Uterus (tissue), 4 donors: ENCODE results near the gene GRIN2A. TPM values are rescaled to one million over a fixed set of nuclear protein-coding genes. Genes with fewer than 3 reads are reported as not detected.

Experiments used
- DNase-seq, 2 donors: peaks; one replicate each; pipeline ENCODE4 v3.0.0-alpha.2; 2019 to 2020
- H3K27ac ChIP-seq, 2 donors: fragments of 200-600 bp; sonication (generic); 1 replicate in 1 of 2; 2 replicates in 1 of 2; pipeline ENCODE4 v1.5.1; 2016 to 2018
- H3K27me3 ChIP-seq, 2 donors: fragments of 200-600 bp; sonication (generic); one replicate each; pipeline ENCODE4 v1.5.1; 2018 to 2019; ENCODE audit warnings: control low read depth in 1 of 2
- H3K36me3 ChIP-seq, 2 donors: fragments of 200-600 bp; sonication (generic); one replicate each; pipeline ENCODE4 v1.5.1; 2019; ENCODE audit warnings: control low read depth in 1 of 2
- H3K4me1 ChIP-seq, 2 donors: fragments of 200-600 bp; sonication (generic); one replicate each; pipeline ENCODE4 v1.5.1; 2018 to 2019; ENCODE audit warnings: control low read depth in 1 of 2
- H3K4me3 ChIP-seq, 2 donors: fragments of 200-600 bp; sonication (generic); 1 replicate in 1 of 2; 2 replicates in 1 of 2; pipeline ENCODE4 v1.5.1; 2018 to 2019; ENCODE audit warnings: mild to moderate bottlenecking in 1 of 2
- H3K9me3 ChIP-seq, 2 donors: fragments of 200-600 bp; sonication (generic); one replicate each; pipeline ENCODE4 v1.5.1; 2019; ENCODE audit warnings: control low read depth in 1 of 2
- CTCF ChIP-seq, 4 experiments: fragments of 200-600 bp in 2 of 4; fragments of 450-650 bp in 2 of 4; sonication (generic) in 2 of 4; IDR thresholded peaks; one replicate each; pipeline ENCODE4 v1.5.1; 2016 to 2019; ENCODE audit warnings: antibody characterized with exemption in 4 of 4, mild to moderate bottlenecking in 2 of 4, moderate library complexity in 1 of 4
- POLR2A ChIP-seq, 2 donors: fragments of 450-650 bp; IDR thresholded peaks; one replicate each; pipeline ENCODE4 v1.6.1; 2016; ENCODE audit warnings: antibody characterized with exemption in 2 of 2, mild to moderate bottlenecking in 1 of 2, moderate library complexity in 1 of 2
- intact Hi-C: fragments of 100-400 bp; cut with DNase I; formaldehyde crosslinking; loops from one replicate; pipeline ENCODE4 v1.15.1; 2023; ENCODE audit warnings: low total_unique reads
- total RNA-seq, 4 donors: library from RNA; depleted of rRNA in 3 of 4; stranded (reverse); fragments of >200 nt in 3 of 4; gene quantifications; one replicate each; pipeline versions ENCODE4 v1.1.0 to v1.2.4, GENCODE V29; 2014 to 2023
- donor health status: DM: yes; HTN: yes; CAD: no.

GRIN2A gene
- total RNA-seq, 4 donors from 2014 or later: under 0.01 to 2.4 (median 0.56) TPM

GRCh38 chr16:10178526-10178925 lies 3.7 kb downstream of the GRIN2A start:
- no peaks in the 10 kb centered on the region for H3K36me3 ChIP-seq
- TF ChIP-seq CTCF (IDR thresholded peaks at IDR 0.05) (no peak), POLR2A (IDR thresholded peaks at IDR 0.05) (no peak)
- no peak for DNase-seq
- no peak overlapping the region for H3K27ac ChIP-seq
- H3K27me3 ChIP-seq: peaks cover 0 to 3% of the 10 kb centered on the region in 2 donors
- intact Hi-C loops: no loop called here
- H3K4me1 ChIP-seq: peaks cover 0 to 13% of the 10 kb centered on the region in 2 donors
- H3K4me3 ChIP-seq: no peak overlapping the region
- H3K9me3 ChIP-seq: no peaks in the 10 kb centered on the region

- Histone ChIP-seq H3K27me3 (peaks cover 0 to 3% of the 10 kb centered on the region in 2 donors), H3K4me1 (peaks cover 0 to 13% of the 10 kb centered on the region in 2 donors), H3K4me3 (no peak overlapping the region), H3K27ac (no peak overlapping the region), H3K36me3 (no peaks in the 10 kb centered on the region), H3K9me3 (no peaks in the 10 kb centered on the region)
- no peak for DNase-seq
- TF ChIP-seq CTCF (IDR thresholded peaks at IDR 0.05): no peak
- intact Hi-C loops: no loop called here
Measured at GRCh38 chr16:10178080-10178479, 4.1 kb downstream of the GRIN2A start.

DNA sequence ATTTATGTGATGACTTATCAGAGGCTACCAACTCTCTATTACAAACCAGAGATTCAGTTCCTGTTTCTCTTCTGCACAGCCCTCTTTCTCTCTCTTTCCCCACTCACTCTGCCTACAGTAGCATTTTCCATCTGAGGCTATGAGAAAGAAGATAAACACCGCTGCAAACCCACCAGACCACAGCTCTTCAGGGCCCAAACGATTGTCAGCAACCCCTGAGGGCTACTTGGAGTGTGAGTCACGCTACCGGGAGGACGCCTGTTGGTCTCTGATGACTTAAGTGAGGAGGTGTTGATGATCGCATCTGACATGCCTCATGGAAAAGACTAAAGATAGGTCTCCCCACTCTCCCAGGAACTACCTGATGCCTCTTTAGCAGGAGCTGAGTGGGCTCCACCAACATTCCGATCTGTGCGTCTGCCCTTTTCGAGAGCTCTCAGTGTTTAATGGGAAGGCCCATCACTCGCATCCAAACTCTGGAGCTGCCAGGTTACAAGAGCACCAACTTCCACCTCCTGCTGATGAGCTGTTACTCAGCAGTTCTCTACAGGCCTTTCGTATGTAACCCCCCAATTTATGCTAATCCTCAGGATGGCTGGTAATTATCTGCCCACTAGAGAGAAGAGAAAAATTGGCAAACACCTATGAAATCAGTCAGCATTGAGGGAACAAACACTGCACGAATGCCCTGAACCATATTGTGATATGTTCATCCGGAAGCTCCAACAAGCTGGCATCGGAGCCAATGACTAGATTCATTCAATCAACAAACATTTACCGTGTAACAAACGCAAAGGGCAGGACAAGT lies 9.2 kb downstream of the GRIN2A start:
- DNase-seq: no peak
- H3K4me1 ChIP-seq: no peaks in the 10 kb centered on the region
- TF ChIP-seq POLR2A (IDR thresholded peaks at IDR 0.05): no peak
- no peak overlapping the region for H3K4me3 ChIP-seq
- H3K36me3 ChIP-seq: no peaks in the 10 kb centered on the region
- no peak overlapping the region for H3K27ac ChIP-seq
- no peaks in the 10 kb centered on the region for H3K9me3 ChIP-seq
- intact Hi-C loops: no loop called here
- H3K27me3 ChIP-seq: no peaks in the 10 kb centered on the region

GRCh38 chr16:10171221-10171620 lies 11.0 kb downstream of the GRIN2A start:
- H3K27ac ChIP-seq: no peak overlapping the region
- intact Hi-C loops: no loop called here

DNA sequence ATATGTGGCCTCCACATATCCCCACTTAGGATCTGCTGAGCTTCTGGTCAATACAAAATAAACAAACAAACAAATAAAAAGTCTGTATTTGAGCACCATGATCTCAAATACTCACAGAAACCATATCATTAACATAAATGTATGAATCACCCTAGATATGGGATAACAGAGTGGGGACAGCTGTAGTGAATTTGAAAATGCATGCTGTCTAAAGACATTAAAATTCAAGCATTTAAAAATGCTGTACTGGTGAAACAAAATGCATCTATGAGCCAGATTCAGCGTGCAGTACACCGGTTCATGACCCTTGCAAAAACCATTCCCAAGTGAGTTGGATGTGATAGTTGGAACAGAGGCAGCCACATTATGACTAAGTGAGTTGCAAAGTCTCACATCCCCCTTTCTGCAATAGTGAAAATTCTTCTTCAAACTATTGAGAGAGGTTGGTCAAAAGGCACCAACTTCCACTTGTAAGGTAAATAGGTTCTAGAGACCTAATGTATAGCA lies 12.3 kb downstream of the GRIN2A start:
- TF ChIP-seq POLR2A (IDR thresholded peaks at IDR 0.05): no peak
- no peak for TF ChIP-seq CTCF (IDR thresholded peaks at IDR 0.05)
- Histone ChIP-seq H3K9me3 (no peaks in the 10 kb centered on the region), H3K27ac (no peak overlapping the region), H3K27me3 (no peaks in the 10 kb centered on the region), H3K4me3 (no peak overlapping the region), H3K4me1 (no peaks in the 10 kb centered on the region), H3K36me3 (no peaks in the 10 kb centered on the region)
- intact Hi-C loops: no loop called here
- DNase-seq: no peak

More at GRCh38 chr16:10171221-10171620, 11.0 kb downstream of the GRIN2A start:
- Histone ChIP-seq H3K27me3 (no peaks in the 10 kb centered on the region), H3K4me1 (no peaks in the 10 kb centered on the region), H3K36me3 (no peaks in the 10 kb centered on the region), H3K4me3 (no peak overlapping the region), H3K9me3 (no peaks in the 10 kb centered on the region)
- DNase-seq: no peak
- TF ChIP-seq CTCF (IDR thresholded peaks at IDR 0.05): no peak
- TF ChIP-seq POLR2A (IDR thresholded peaks at IDR 0.05): no peak
